Esophagus muscularis mucosa (tissue), 4 donors: ENCODE measurements around the gene ASTN2. TPM values are rescaled to one million over a fixed set of nuclear protein-coding genes. Genes with fewer than 3 reads are reported as not detected.
"Not testable (repeated sequence)": the region's sequence is repeated elsewhere in the genome, so short reads cannot be mapped to it uniquely, and the experiment has no call there.

ENCODE experiments used
- DNase-seq: peaks from one replicate; pipeline ENCODE4 v3.0.0-alpha.2; 2017; ENCODE audit errors: extremely low spot score
- H3K27ac ChIP-seq, 4 donors: fragments of 200-600 bp; sonication (generic); replicated peaks in 1 of 4; 1 replicate in 3 of 4; 2 replicates in 1 of 4; pipeline ENCODE4 v1.5.1; 2016 to 2019; ENCODE audit warnings: mild to moderate bottlenecking in 1 of 4
- H3K27me3 ChIP-seq, 4 donors: fragments of 200-600 bp; sonication (generic); one replicate each; pipeline versions ENCODE4 v1.5.1 to v1.6.0; 2016 to 2019
- H3K36me3 ChIP-seq, 4 donors: fragments of 200-600 bp; sonication (generic); one replicate each; pipeline ENCODE4 v1.5.1; 2016 to 2019
- H3K4me1 ChIP-seq, 4 donors: fragments of 200-600 bp; sonication (generic); one replicate each; pipeline ENCODE4 v1.5.1; 2016 to 2019
- H3K4me3 ChIP-seq, 4 donors: fragments of 200-600 bp; sonication (generic); 1 replicate in 2 of 4; 2 replicates in 2 of 4; pipeline ENCODE4 v1.5.1; 2016 to 2019; ENCODE audit warnings: mild to moderate bottlenecking in 4 of 4, moderate library complexity in 1 of 4
- H3K9me3 ChIP-seq, 4 donors: fragments of 200-600 bp; sonication (generic); 1 replicate in 3 of 4; 2 replicates in 1 of 4; pipeline ENCODE4 v1.5.1; 2016 to 2019
- CTCF ChIP-seq, 3 experiments: fragments of 200-600 bp in 2 of 3; fragments of 450-650 bp in 1 of 3; sonication (generic) in 2 of 3; IDR thresholded peaks; one replicate each; pipeline ENCODE4 v1.5.1; 2017 to 2019; ENCODE audit warnings: antibody characterized with exemption in 3 of 3, mild to moderate bottlenecking in 2 of 3, moderate library complexity in 1 of 3
- EP300 ChIP-seq: sonication (generic); formaldehyde crosslinking; IDR thresholded peaks from one replicate; pipeline ENCODE4 v1.6.1; 2017; ENCODE audit warnings: antibody characterized with exemption
- POLR2A ChIP-seq: fragments of 450-650 bp; IDR thresholded peaks from one replicate; pipeline ENCODE4 v1.6.1; 2017; ENCODE audit warnings: antibody characterized with exemption, moderate library complexity, mild to moderate bottlenecking, low read depth
- POLR2AphosphoS5 ChIP-seq, 2 donors: sonication (generic); formaldehyde crosslinking; IDR thresholded peaks; one replicate each; pipeline ENCODE4 v1.6.1; 2017; ENCODE audit warnings: antibody characterized with exemption in 2 of 2
- WGBS: methylation state at CpG from one replicate; pipeline ENCODE4 v1.1.5; 2018; 5-methylcytosine and 5-hydroxymethylcytosine counted together
- intact Hi-C: fragments of 100-400 bp; cut with DNase I; formaldehyde crosslinking; loops from one replicate; pipeline ENCODE4 v1.15.1; 2023
- total RNA-seq, 4 donors: library from RNA; depleted of rRNA; stranded (reverse); fragments of >200 nt; gene quantifications; one replicate each; pipeline versions ENCODE4 v1.1.0 to v1.2.1, GENCODE V29; 2016

The ASTN2 gene
- total RNA-seq, 4 donors from 2014 or later = 4.2 to 6.9 (median 5.5) TPM

GRCh38 chr9:116924462-116925110, 490.3 kb downstream of the ASTN2 start:
- WGBS = 84% methylated on average over 6 of the region's 6 CpGs
- TF ChIP-seq EP300 = no peak
- no peak for TF ChIP-seq CTCF (IDR thresholded peaks at IDR 0.05)
- TF ChIP-seq POLR2A = no peak
- H3K27me3 ChIP-seq = no peaks in the 10 kb centered on the region
- no peak overlapping the region for H3K4me3 ChIP-seq
- no peaks in the 10 kb centered on the region for H3K9me3 ChIP-seq
- no peak overlapping the region for H3K27ac ChIP-seq
- no peaks in the 10 kb centered on the region for H3K4me1 ChIP-seq
- intact Hi-C loops = no loop called here
- no peak for DNase-seq
- no peaks in the 10 kb centered on the region for H3K36me3 ChIP-seq

GRCh38 chr9:116917895-116918508, 496.9 kb downstream of the ASTN2 start:
- H3K27me3 ChIP-seq, intact Hi-C loops, H3K9me3 ChIP-seq, H3K4me1 ChIP-seq, H3K4me3 ChIP-seq, H3K27ac ChIP-seq, H3K36me3 ChIP-seq, DNase-seq: not testable (repeated sequence)
- 90% methylated on average over 3 of the region's 3 CpGs for WGBS

- Histone ChIP-seq H3K9me3 (no peaks in the 10 kb centered on the region), H3K27me3 (peaks cover 0 to 7% (median 0%) of the 10 kb centered on the region in 4 donors), H3K36me3 (no peaks in the 10 kb centered on the region), H3K4me1 (no peaks in the 10 kb centered on the region), H3K4me3 (no peak overlapping the region), H3K27ac (no peak overlapping the region)
- intact Hi-C loops = no loop called here
- no peak for TF ChIP-seq POLR2A
- TF ChIP-seq EP300 = no peak
- no peak for TF ChIP-seq POLR2AphosphoS5 (IDR thresholded peaks at IDR 0.05)
- TF ChIP-seq CTCF (IDR thresholded peaks at IDR 0.05) = no peak
- 73% methylated on average over 2 of the region's 2 CpGs for WGBS
- no peak for DNase-seq
Observed at GRCh38 chr9:116913536-116913935, 501.3 kb downstream of the ASTN2 start.

- no peaks in the 10 kb centered on the region for H3K36me3 ChIP-seq
- H3K27me3 ChIP-seq = no peaks in the 10 kb centered on the region
- no peaks in the 10 kb centered on the region for H3K9me3 ChIP-seq
- no peak for TF ChIP-seq POLR2AphosphoS5 (IDR thresholded peaks at IDR 0.05)
- no peak for TF ChIP-seq CTCF (IDR thresholded peaks at IDR 0.05)
- no peak for TF ChIP-seq POLR2A
- no peak for TF ChIP-seq EP300
- no peak for DNase-seq
- H3K4me1 ChIP-seq = no peaks in the 10 kb centered on the region
- intact Hi-C loops = no loop called here
- H3K27ac ChIP-seq = no peak overlapping the region
- no peak overlapping the region for H3K4me3 ChIP-seq
- 72% methylated on average over 10 of the region's 10 CpGs for WGBS
Observed at GRCh38 chr9:116910201-116910600, 504.7 kb downstream of the ASTN2 start.

- Histone ChIP-seq H3K27me3 (no peaks in the 10 kb centered on the region), H3K36me3 (no peaks in the 10 kb centered on the region), H3K9me3 (no peaks in the 10 kb centered on the region), H3K27ac (no peak overlapping the region), H3K4me3 (no peak overlapping the region), H3K4me1 (no peaks in the 10 kb centered on the region)
- intact Hi-C loops = no loop called here
- no peak for DNase-seq
- WGBS = 94% methylated on average over 3 of the region's 3 CpGs
- TF ChIP-seq POLR2A = no peak
- no peak for TF ChIP-seq EP300
- TF ChIP-seq CTCF (IDR thresholded peaks at IDR 0.05) = no peak
- TF ChIP-seq POLR2AphosphoS5 (IDR thresholded peaks at IDR 0.05) = no peak
Observed at GRCh38 chr9:116907989-116908388, 506.9 kb downstream of the ASTN2 start.
